K562 (cell line): ENCODE measurements around the gene PTGR3. TPM values are rescaled to one million over a fixed set of nuclear protein-coding genes. Genes with fewer than 3 reads are reported as not detected.

Experiments used
- E2F6 ChIP-seq, 2 experiments: IDR thresholded peaks; 2 replicates each; pipeline ENCODE4 v1.6.1; 2011; ENCODE audit warnings: borderline replicate concordance in 1 of 2, control low read depth in 1 of 2, low read depth in 1 of 2, low read length in 1 of 2, mild to moderate bottlenecking in 1 of 2, mixed read lengths in 1 of 2, moderate library complexity in 1 of 2; ENCODE audit not compliant: insufficient read depth in 1 of 2, insufficient read length in 1 of 2, poor library complexity in 1 of 2, severe bottlenecking in 1 of 2; ENCODE audit errors: extremely low read depth in 1 of 2
- MEIS2 ChIP-seq: fragments of 450-650 bp; IDR thresholded peaks from 2 replicates; pipeline ENCODE4 v1.6.1; 2014; ENCODE audit warnings: mild to moderate bottlenecking; ENCODE audit not compliant: partially characterized antibody
- NCOA4 ChIP-seq: fragments of 450-650 bp; IDR thresholded peaks from 2 replicates; pipeline ENCODE4 v1.6.1; 2018; ENCODE audit warnings: mild to moderate bottlenecking; ENCODE audit not compliant: partially characterized antibody
- STAT6 ChIP-seq: sonication (generic); formaldehyde crosslinking; IDR thresholded peaks from 2 replicates; pipeline ENCODE4 v1.8.1; 2023; ENCODE audit warnings: mild to moderate bottlenecking, missing genetic modification reagents
- TAF1 ChIP-seq: IDR thresholded peaks from 2 replicates; pipeline ENCODE4 v1.6.1; 2011; ENCODE audit warnings: mild to moderate bottlenecking, low read length, moderate library complexity; ENCODE audit not compliant: insufficient read depth, control insufficient read depth, severe bottlenecking; ENCODE audit errors: extremely low read depth
- VEZF1 ChIP-seq: fragments of 200-800 bp; sonication (Bioruptor generic); IDR thresholded peaks from 2 replicates; pipeline ENCODE4 v1.6.1; 2017; ENCODE audit warnings: missing genetic modification characterization, missing compliant biosample characterization
- ZFX ChIP-seq: sonication (generic); formaldehyde crosslinking; IDR thresholded peaks from 2 replicates; pipeline ENCODE4 v1.8.0; 2022; ENCODE audit warnings: mild to moderate bottlenecking, missing genetic modification reagents, moderate library complexity
- ZNF140 ChIP-seq: fragments of 250-450 bp; sonication (Bioruptor Pico); IDR thresholded peaks from 2 replicates; pipeline ENCODE4 v1.8.0; 2021; ENCODE audit warnings: moderate library complexity, mild to moderate bottlenecking, inconsistent platforms
- polyA plus RNA-seq, 8 experiments: library from polyadenylated mRNA; depleted of rRNA in 4 of 8; stranded (reverse) in 5 of 8; unstranded in 3 of 8; fragments of >200 nt; fragmentation: Nextera tagmentation in 2 of 8; fragmentation: Illumina TruSeq in 1 of 8; extraction: Ambion mirVana in 2 of 8; extraction: Trizol in 1 of 8; gene quantifications; 2 replicates each; pipeline versions ENCODE4 v1.2.1 to v1.2.3, GENCODE V29; 2011 to 2014; ENCODE audit warnings: inconsistent platforms in 1 of 8, missing spikeins in 1 of 8
- total RNA-seq, 7 experiments: library from RNA; depleted of rRNA in 6 of 7; stranded (reverse); fragments of >200 nt in 6 of 7; fragmentation: Illumina TruSeq in 2 of 7; extraction: Trizol in 2 of 7; gene quantifications; 2 replicates each; pipeline versions ENCODE4 v1.2.1 to v1.2.3, GENCODE V29; 2011 to 2021; ENCODE audit warnings: low replicate concordance in 1 of 7
- TF ChIP-seq, protein P1 (sequence below), 2 experiments: IDR thresholded peaks in 1 of 2; conservative IDR thresholded peaks in 1 of 2; 2 replicates each; pipeline ENCODE4 v1.6.1; 2016; ENCODE audit warnings: low read depth in 2 of 2, mild to moderate bottlenecking in 1 of 2, missing compliant biosample characterization in 1 of 2, missing genetic modification characterization in 1 of 2, moderate library complexity in 1 of 2

The PTGR3 gene
- total and polyA plus RNA-seq, 9 of the 15 experiments (the other 6 are each of a cell fraction or from before 2014, with no cell fraction given) = 4.1 to 32.3 (median 15.3) TPM

GRCh38 chr18:75211953-75212750 is 3.2 kb upstream of the PTGR3 start (continued):
- TF ChIP-seq MEIS2 (peak; percentile 93), VEZF1 (CRISPR knock-in tag) (peak; percentile 48), ZFX (peak; percentile 41), E2F6 (IDR thresholded peaks at IDR 0.05; ENCODE audit: borderline replicate concordance in 1 of 2, extremely low read depth in 1 of 2, insufficient read depth in 1 of 2, insufficient read length in 1 of 2, low read depth in 1 of 2, low read length in 1 of 2, poor library complexity in 1 of 2, severe bottlenecking in 1 of 2) (peak in 1 of 2 experiments; percentile 10), STAT6 (no peak), NCOA4 (no peak), ZNF140 (CRISPR knock-in tag) (no peak), TAF1 (peak; percentile 45)
- TF ChIP-seq, protein P1, sequence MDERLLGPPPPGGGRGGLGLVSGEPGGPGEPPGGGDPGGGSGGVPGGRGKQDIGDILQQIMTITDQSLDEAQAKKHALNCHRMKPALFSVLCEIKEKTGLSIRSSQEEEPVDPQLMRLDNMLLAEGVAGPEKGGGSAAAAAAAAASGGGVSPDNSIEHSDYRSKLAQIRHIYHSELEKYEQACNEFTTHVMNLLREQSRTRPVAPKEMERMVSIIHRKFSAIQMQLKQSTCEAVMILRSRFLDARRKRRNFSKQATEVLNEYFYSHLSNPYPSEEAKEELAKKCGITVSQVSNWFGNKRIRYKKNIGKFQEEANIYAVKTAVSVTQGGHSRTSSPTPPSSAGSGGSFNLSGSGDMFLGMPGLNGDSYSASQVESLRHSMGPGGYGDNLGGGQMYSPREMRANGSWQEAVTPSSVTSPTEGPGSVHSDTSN (CRISPR knock-in tag; IDR thresholded peaks at IDR 0.05; ENCODE audit: low read depth) = no peak
- TF ChIP-seq, protein P1 (tag; conservative IDR thresholded peaks at IDR 0.05; ENCODE audit: low read depth) = peak; percentile 90
